ENCODE data around the gene ST8SIA1. TPM values are rescaled to one million over a fixed set of nuclear protein-coding genes. Genes with fewer than 3 reads are reported as not detected.

The ST8SIA1 gene
- total RNA-seq, 2 donors from 2014 or later, result 6.4 to 6.9 TPM

- DNase-seq (ENCODE audit: low spot score) (no peak), ATAC-seq (ENCODE audit: insufficient number of reproducible peaks, low FRiP score, low read depth) (no peak)
- H3K27me3 ChIP-seq (replicated peaks; ENCODE audit: insufficient read depth), result no peaks in the 10 kb centered on the region
- H3K36me3 ChIP-seq, result no peaks in the 10 kb centered on the region
- no peak overlapping the region for H3K27ac ChIP-seq
- peaks cover 0 to 5% of the 10 kb centered on the region in 2 donors for H3K4me1 ChIP-seq (ENCODE audit: control insufficient read depth in 1 of 2, low read depth in 2 of 2)
- no peak for TF ChIP-seq CTCF (IDR thresholded peaks at IDR 0.05)
- no peaks in the 10 kb centered on the region for H3K9me3 ChIP-seq
- no peak overlapping the region for H3K4me3 ChIP-seq
Observed at GRCh38 chr12:22299294-22299912, 35.1 kb downstream of the ST8SIA1 start.

- H3K36me3 ChIP-seq, result no peaks in the 10 kb centered on the region
- no peak for ATAC-seq (ENCODE audit: insufficient number of reproducible peaks, low FRiP score, low read depth)
Observed at GRCh38 chr12:22289250-22289649, 45.3 kb downstream of the ST8SIA1 start.

GRCh38 chr12:22287776-22288621 lies 46.5 kb downstream of the ST8SIA1 start:
- TF ChIP-seq CTCF (IDR thresholded peaks at IDR 0.05), result no peak
- Histone ChIP-seq H3K27ac (no peak overlapping the region), H3K4me1 (ENCODE audit: control insufficient read depth in 1 of 2, low read depth in 2 of 2) (peaks cover 3 to 10% of the 10 kb centered on the region in 2 donors), H3K9me3 (no peaks in the 10 kb centered on the region), H3K4me3 (no peak overlapping the region), H3K36me3 (no peaks in the 10 kb centered on the region), H3K27me3 (replicated peaks; ENCODE audit: insufficient read depth) (no peaks in the 10 kb centered on the region)
- ATAC-seq (ENCODE audit: insufficient number of reproducible peaks, low FRiP score, low read depth), result no peak
- DNase-seq (ENCODE audit: low spot score), result no peak

More at GRCh38 chr12:22289250-22289649, 45.3 kb downstream of the ST8SIA1 start:
- H3K27me3 ChIP-seq (replicated peaks; ENCODE audit: insufficient read depth), result no peaks in the 10 kb centered on the region
- H3K4me1 ChIP-seq (ENCODE audit: control insufficient read depth in 1 of 2, low read depth in 2 of 2), result no peaks in the 10 kb centered on the region
- no peak overlapping the region for H3K4me3 ChIP-seq
- no peak for DNase-seq (ENCODE audit: low spot score)
- no peak for TF ChIP-seq CTCF (IDR thresholded peaks at IDR 0.05)
- no peak overlapping the region for H3K27ac ChIP-seq
- H3K9me3 ChIP-seq, result no peaks in the 10 kb centered on the region

GRCh38 chr12:22287101-22287500 lies 47.4 kb downstream of the ST8SIA1 start:
- no peak for TF ChIP-seq CTCF (IDR thresholded peaks at IDR 0.05)
- H3K27ac ChIP-seq, result no peak overlapping the region
- H3K36me3 ChIP-seq, result no peaks in the 10 kb centered on the region
- H3K4me1 ChIP-seq (ENCODE audit: control insufficient read depth in 1 of 2, low read depth in 2 of 2), result peaks cover 3 to 19% of the 10 kb centered on the region in 2 donors
- DNase-seq (ENCODE audit: low spot score), result no peak
- no peak overlapping the region for H3K4me3 ChIP-seq
- H3K27me3 ChIP-seq (replicated peaks; ENCODE audit: insufficient read depth), result no peaks in the 10 kb centered on the region
- ATAC-seq (ENCODE audit: insufficient number of reproducible peaks, low FRiP score, low read depth), result no peak
- H3K9me3 ChIP-seq, result no peaks in the 10 kb centered on the region

- H3K27ac ChIP-seq, result no peak overlapping the region
- H3K4me1 ChIP-seq (ENCODE audit: control insufficient read depth in 1 of 2, low read depth in 2 of 2), result peaks cover 3 to 20% of the 10 kb centered on the region in 2 donors
- no peaks in the 10 kb centered on the region for H3K27me3 ChIP-seq (replicated peaks; ENCODE audit: insufficient read depth)
- H3K9me3 ChIP-seq, result no peaks in the 10 kb centered on the region
- no peak overlapping the region for H3K4me3 ChIP-seq
- H3K36me3 ChIP-seq, result no peaks in the 10 kb centered on the region
- no peak for ATAC-seq (ENCODE audit: insufficient number of reproducible peaks, low FRiP score, low read depth)
- no peak for TF ChIP-seq CTCF (IDR thresholded peaks at IDR 0.05)
- DNase-seq (ENCODE audit: low spot score), result no peak
Observed at GRCh38 chr12:22286569-22286968, 47.9 kb downstream of the ST8SIA1 start.
